Measurements from ENCODE around the gene POLK. TPM values are rescaled to one million over a fixed set of nuclear protein-coding genes. Genes with fewer than 3 reads are reported as not detected.
"Not testable (repeated sequence)": the region's sequence is repeated elsewhere in the genome, so short reads cannot be mapped to it uniquely, and the experiment has no call there.

Gene POLK
- total RNA-seq, 8 experiments from 2014 or later, result 16.7 to 46.4 (median 29.9) TPM

GRCh38 chr5:75489847-75490246 is 21.8 kb upstream of the POLK start:
- in situ Hi-C loops (cut with MboI; ENCODE audit: low pct_unique_long_range_greater_than_20kb in 2 of 9, low sequenced_read_pairs in 9 of 9, unreplicated experiment in 9 of 9); H3K4me1 ChIP-seq (replicated peaks in 1 of 2); H3K27ac ChIP-seq; H3K4me3 ChIP-seq; ATAC-seq (replicated peaks in 6 of 8): not testable (repeated sequence)
- 90 to 100% (median 99%) methylated on average over 1 to 6 of the region's 6 CpGs for WGBS, 10 experiments

DNA sequence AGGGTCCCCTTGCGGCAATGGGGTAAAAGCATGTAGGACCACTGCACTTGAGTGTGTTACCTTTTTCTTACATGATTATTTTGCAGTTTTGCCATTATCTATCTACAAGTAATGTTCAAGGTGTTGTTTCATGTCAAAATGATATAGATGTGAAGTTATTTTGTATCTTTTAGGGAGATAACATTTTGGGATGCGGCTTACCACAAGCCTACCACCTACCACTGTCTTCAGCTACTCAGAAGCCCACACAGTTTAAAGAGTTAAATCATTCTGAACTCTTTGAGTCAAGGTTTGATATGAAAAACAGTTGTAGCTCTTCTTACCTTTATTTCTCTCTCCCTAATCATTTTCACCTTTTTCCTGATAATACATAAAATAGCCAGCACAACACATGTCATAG is 20.1 kb upstream of the POLK start:
- in situ Hi-C loops (cut with MboI; ENCODE audit: low pct_unique_long_range_greater_than_20kb in 2 of 9, low sequenced_read_pairs in 9 of 9, unreplicated experiment in 9 of 9), result no loop called here
- H3K27ac ChIP-seq, result no peak overlapping the region
- no peak for ATAC-seq (replicated peaks in 6 of 8)
- H3K4me3 ChIP-seq, result no peak overlapping the region
- 95 to 100% (median 100%) methylated on average over 1 to 2 of the region's 2 CpGs; no CpG with 5 or more reads in 2 of the 10 experiments for WGBS, 10 experiments
- no peaks in the 10 kb centered on the region for H3K4me1 ChIP-seq (replicated peaks in 1 of 2)

DNA sequence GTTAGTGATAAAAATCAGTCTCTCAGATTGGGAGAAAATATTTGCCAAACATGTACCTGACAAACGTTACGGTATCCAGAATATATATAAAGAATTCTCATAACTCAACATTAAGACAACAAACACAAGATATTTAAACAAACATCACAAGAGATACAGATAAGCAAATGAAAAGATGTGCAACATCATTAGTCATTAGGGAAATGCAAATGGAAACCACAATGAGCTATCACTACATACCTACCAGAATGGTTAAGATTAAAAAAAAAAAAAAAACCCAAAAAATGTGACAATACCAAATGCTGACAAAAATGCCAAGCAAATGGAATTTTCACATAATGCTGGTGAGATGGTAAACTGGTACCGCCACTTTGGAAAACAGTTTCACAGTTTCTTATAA is 15.7 kb upstream of the POLK start:
- Histone ChIP-seq H3K4me1 (replicated peaks in 1 of 2) (no peaks in the 10 kb centered on the region), H3K27ac (no peak overlapping the region), H3K4me3 (no peak overlapping the region)
- ATAC-seq (replicated peaks in 6 of 8), result no peak
- 72 to 100% (median 95%) methylated on average over 1 to 3 of the region's 3 CpGs for whole genome bisulfite sequencing, 10 experiments
- in situ Hi-C loops (cut with MboI; ENCODE audit: low pct_unique_long_range_greater_than_20kb in 2 of 9, low sequenced_read_pairs in 9 of 9, unreplicated experiment in 9 of 9), result no loop called here

- no peak for ATAC-seq (replicated peaks in 6 of 8)
- in situ Hi-C loops (cut with MboI; ENCODE audit: low pct_unique_long_range_greater_than_20kb in 2 of 9, low sequenced_read_pairs in 9 of 9, unreplicated experiment in 9 of 9), result no loop called here
- H3K27ac ChIP-seq, result no peak overlapping the region
- H3K4me3 ChIP-seq, result no peak overlapping the region
- WGBS, 10 experiments, result 80 to 100% (median 100%) methylated on average over 1 to 5 of the region's 7 CpGs
- H3K4me1 ChIP-seq (replicated peaks in 1 of 2), result no peaks in the 10 kb centered on the region
Observed at GRCh38 chr5:75498208-75498777, 13.4 kb upstream of the POLK start.

- ATAC-seq (replicated peaks in 6 of 8); in situ Hi-C loops (cut with MboI; ENCODE audit: low pct_unique_long_range_greater_than_20kb in 2 of 9, low sequenced_read_pairs in 9 of 9, unreplicated experiment in 9 of 9); H3K4me3 ChIP-seq; H3K27ac ChIP-seq; H3K4me1 ChIP-seq (replicated peaks in 1 of 2): not testable (repeated sequence)
- WGBS, 10 experiments, result 71 to 100% (median 92%) methylated on average over 1 of the region's 1 CpG; no CpG with 5 or more reads in 6 of the 10 experiments
Observed at GRCh38 chr5:75498875-75499274, 12.8 kb upstream of the POLK start.

GRCh38 chr5:75505112-75505511 is 6.6 kb upstream of the POLK start:
- WGBS, 10 experiments, result 69 to 100% (median 95%) methylated on average over 1 to 5 of the region's 5 CpGs
- ATAC-seq (replicated peaks in 6 of 8); H3K27ac ChIP-seq; H3K4me3 ChIP-seq; in situ Hi-C loops (cut with MboI; ENCODE audit: low pct_unique_long_range_greater_than_20kb in 2 of 9, low sequenced_read_pairs in 9 of 9, unreplicated experiment in 9 of 9): not testable (repeated sequence)
- H3K4me1 ChIP-seq (replicated peaks in 1 of 2), result peaks cover 0 to 11% of the 10 kb centered on the region in 2 donors

GRCh38 chr5:75507841-75508240 is 3.9 kb upstream of the POLK start:
- in situ Hi-C loops (cut with MboI; ENCODE audit: low pct_unique_long_range_greater_than_20kb in 2 of 9, low sequenced_read_pairs in 9 of 9, unreplicated experiment in 9 of 9), result no loop called here
- H3K27ac ChIP-seq, result no peak overlapping the region

DNA sequence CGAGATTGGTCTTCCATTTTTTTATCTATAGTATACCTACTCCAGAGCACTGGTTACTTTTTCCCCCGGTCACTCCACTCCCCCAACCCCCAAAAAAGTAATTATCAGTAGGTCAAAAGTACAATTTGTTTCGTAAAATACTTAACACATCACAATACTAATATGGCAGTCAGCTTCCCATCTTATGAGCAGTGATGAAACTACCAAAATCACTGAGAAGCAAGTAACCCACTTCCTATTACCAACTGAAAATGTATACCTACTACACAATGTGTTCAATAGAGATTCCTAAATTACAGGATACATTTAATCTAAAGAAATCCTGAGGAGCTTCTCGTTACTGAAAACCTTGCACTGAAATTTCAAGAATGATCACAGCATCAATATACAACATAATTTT is 2.1 kb upstream of the POLK start:
- 33 to 100% (median 62%) methylated on average over 1 to 4 of the region's 4 CpGs for WGBS, 10 experiments

More at GRCh38 chr5:75507841-75508240, 3.9 kb upstream of the POLK start:
- ATAC-seq (replicated peaks in 6 of 8), result no peak
- Histone ChIP-seq H3K4me1 (replicated peaks in 1 of 2) (peaks cover 3 to 14% of the 10 kb centered on the region in 2 donors), H3K4me3 (no peak overlapping the region)
- WGBS, 10 experiments, result 100% methylated on average over 1 of the region's 1 CpG; no CpG with 5 or more reads in 1 of the 10 experiments

DNA sequence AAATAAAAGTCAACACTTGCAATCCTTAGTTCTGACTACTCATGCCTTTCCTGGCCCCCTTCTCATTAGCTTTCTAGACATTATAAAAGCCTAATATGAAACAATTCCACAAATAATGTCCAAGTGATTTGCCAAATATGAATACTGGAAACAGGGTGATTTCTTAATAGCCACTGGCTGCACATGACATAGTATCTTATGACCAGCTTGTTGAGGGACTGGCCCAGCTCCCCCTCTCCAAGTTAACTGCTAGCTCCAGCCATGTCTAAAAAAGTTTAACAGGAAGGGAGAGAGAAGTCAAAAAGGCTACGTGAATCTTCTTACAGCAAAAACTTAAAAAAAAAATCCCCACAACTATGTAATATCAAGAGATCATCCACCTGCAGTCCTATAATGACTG is 1.7 kb upstream of the POLK start:
- Histone ChIP-seq H3K4me3 (peak overlapping the region; percentile 63 to 94 (median 81)), H3K4me1 (replicated peaks in 1 of 2) (peaks cover 4 to 15% of the 10 kb centered on the region in 2 donors), H3K27ac (no peak overlapping the region)
- no peak for ATAC-seq (replicated peaks in 6 of 8)
- WGBS, 10 experiments, result 0 to 20% (median 0%) methylated on average over 1 of the region's 1 CpG; no CpG with 5 or more reads in 2 of the 10 experiments
- in situ Hi-C loops (cut with MboI; ENCODE audit: low pct_unique_long_range_greater_than_20kb in 2 of 9, low sequenced_read_pairs in 9 of 9, unreplicated experiment in 9 of 9), result no loop called here

More for the DNA sequence above, 2.1 kb upstream of the POLK start:
- Histone ChIP-seq H3K27ac (no peak overlapping the region), H3K4me1 (replicated peaks in 1 of 2) (peaks cover 4 to 15% of the 10 kb centered on the region in 2 donors), H3K4me3 (peak overlapping the region; percentile 63 to 94 (median 81))
- ATAC-seq (replicated peaks in 6 of 8), result no peak
- in situ Hi-C loops (cut with MboI; ENCODE audit: low pct_unique_long_range_greater_than_20kb in 2 of 9, low sequenced_read_pairs in 9 of 9, unreplicated experiment in 9 of 9), result no loop called here

- peak in 3 of 8 experiments; percentile 3 to 5 (median 4) for ATAC-seq (replicated peaks in 6 of 8)
- peak overlapping the region; percentile 63 to 94 (median 81) for H3K4me3 ChIP-seq
- H3K4me1 ChIP-seq (replicated peaks in 1 of 2), result peaks cover 4 to 15% of the 10 kb centered on the region in 2 donors
- H3K27ac ChIP-seq, result no peak overlapping the region
- in situ Hi-C loops (cut with MboI; ENCODE audit: low pct_unique_long_range_greater_than_20kb in 2 of 9, low sequenced_read_pairs in 9 of 9, unreplicated experiment in 9 of 9), result no loop called here
- 0 to 13% (median 0%) methylated on average over 1 to 10 of the region's 15 CpGs; no CpG with 5 or more reads in 1 of the 10 experiments for WGBS, 10 experiments
Observed at GRCh38 chr5:75510417-75510835, 1.3 kb upstream of the POLK start.

- peaks cover 4 to 15% of the 10 kb centered on the region in 2 donors for H3K4me1 ChIP-seq (replicated peaks in 1 of 2)
- peak; percentile 46 to 62 (median 56) for ATAC-seq (replicated peaks in 6 of 8)
- peak overlapping the region; percentile 63 to 94 (median 81) for H3K4me3 ChIP-seq
- 0% methylated on average over 2 of the region's 54 CpGs; no CpG with 5 or more reads in 9 of the 10 experiments for WGBS, 10 experiments
- in situ Hi-C loops (cut with MboI; ENCODE audit: low pct_unique_long_range_greater_than_20kb in 2 of 9, low sequenced_read_pairs in 9 of 9, unreplicated experiment in 9 of 9), result no loop called here
- peak overlapping the region; percentile 76 to 89 for H3K27ac ChIP-seq
Observed at GRCh38 chr5:75510836-75511434, 756 bp upstream of the POLK start.

- peak overlapping the region; percentile 63 to 94 (median 81) for H3K4me3 ChIP-seq
- no peak for ATAC-seq (replicated peaks in 6 of 8)
- in situ Hi-C loops (cut with MboI; ENCODE audit: low pct_unique_long_range_greater_than_20kb in 2 of 9, low sequenced_read_pairs in 9 of 9, unreplicated experiment in 9 of 9), result no loop called here
Observed at GRCh38 chr5:75512383-75513074, 838 bp downstream of the POLK start.

DNA sequence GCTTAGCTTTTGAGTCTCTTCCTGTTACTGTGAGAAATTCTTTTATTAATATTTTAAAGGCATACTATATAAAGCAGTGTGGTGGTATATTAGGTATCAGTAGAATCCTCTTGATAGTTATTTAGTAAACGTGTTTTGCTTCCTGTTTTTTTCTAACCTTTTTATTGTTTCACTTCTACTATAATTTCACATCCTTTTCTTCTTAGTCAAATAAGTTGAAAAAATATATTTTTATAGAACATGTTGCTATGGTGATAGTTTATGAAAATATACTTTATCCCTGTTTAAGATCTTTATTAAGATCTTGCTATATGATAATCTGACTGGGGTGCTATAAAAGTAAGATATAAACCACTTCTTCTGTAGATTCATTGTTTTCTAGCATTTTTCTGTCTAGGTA is 2.1 kb downstream of the POLK start:
- peaks cover 4 to 7% of the 10 kb centered on the region in 2 donors for H3K4me1 ChIP-seq (replicated peaks in 1 of 2)
- H3K27ac ChIP-seq, result no peak overlapping the region
- 56 to 100% (median 91%) methylated on average over 1 of the region's 1 CpG; no CpG with 5 or more reads in 2 of the 10 experiments for WGBS, 10 experiments
- in situ Hi-C loops (cut with MboI; ENCODE audit: low pct_unique_long_range_greater_than_20kb in 2 of 9, low sequenced_read_pairs in 9 of 9, unreplicated experiment in 9 of 9), result no loop called here
- no peak for ATAC-seq (replicated peaks in 6 of 8)
- H3K4me3 ChIP-seq, result no peak overlapping the region

More at GRCh38 chr5:75512383-75513074, 838 bp downstream of the POLK start:
- Histone ChIP-seq H3K27ac (peak overlapping the region in 1 of 2 donors; percentile 83), H3K4me1 (replicated peaks in 1 of 2) (peaks cover 4 to 15% of the 10 kb centered on the region in 2 donors)
- WGBS, 10 experiments, result 43 to 88% (median 61%) methylated on average over 3 to 13 of the region's 16 CpGs
